Effector CD8-positive, alpha-beta T cell (primary cell): Measurements from ENCODE around the gene RHOBTB1.
A peak's percentile ranks its signal among the peaks of the same experiment; 100 is the strongest.

ENCODE experiments used
- DNase-seq: peaks from one replicate; lab custom pipeline; 2025; lab: John Stamatoyannopoulos, UW

Gene RHOBTB1

GRCh38 chr10:60965696-60966095 lies 21.7 kb upstream of the RHOBTB1 start:
- DNase-seq = no peak

- peak; percentile 7 for DNase-seq
These were observed 20.6 kb upstream of the RHOBTB1 start for GRCh38 chr10:60964257-60965235.

GRCh38 chr10:60963441-60964256 lies 19.7 kb upstream of the RHOBTB1 start:
- DNase-seq = no peak

- no peak for DNase-seq
These were observed 19.0 kb upstream of the RHOBTB1 start for GRCh38 chr10:60962946-60963345.

- DNase-seq = no peak
These were observed 16.9 kb upstream of the RHOBTB1 start for GRCh38 chr10:60960913-60961312.

- no peak for DNase-seq
These were observed 16.0 kb upstream of the RHOBTB1 start for GRCh38 chr10:60960031-60960430.

GRCh38 chr10:60958892-60959601 lies 15.1 kb upstream of the RHOBTB1 start:
- DNase-seq = no peak

GRCh38 chr10:60957667-60958221 lies 13.8 kb upstream of the RHOBTB1 start:
- no peak for DNase-seq

GRCh38 chr10:60955957-60956425 lies 12.0 kb upstream of the RHOBTB1 start:
- no peak for DNase-seq

- no peak for DNase-seq
These were observed 11.3 kb upstream of the RHOBTB1 start for GRCh38 chr10:60955316-60955715.

GRCh38 chr10:60954035-60954434 lies 10.1 kb upstream of the RHOBTB1 start:
- DNase-seq = no peak

- no peak for DNase-seq
These were observed 9.4 kb upstream of the RHOBTB1 start for GRCh38 chr10:60953420-60953819.

GRCh38 chr10:60952846-60953220 lies 8.8 kb upstream of the RHOBTB1 start:
- DNase-seq = no peak

- DNase-seq = no peak
These were observed 8.3 kb upstream of the RHOBTB1 start for GRCh38 chr10:60952067-60952845.

- DNase-seq = no peak
These were observed 7.3 kb upstream of the RHOBTB1 start for GRCh38 chr10:60951272-60951724.

GRCh38 chr10:60950300-60950699 lies 6.3 kb upstream of the RHOBTB1 start:
- no peak for DNase-seq

- no peak for DNase-seq
These were observed 4.9 kb upstream of the RHOBTB1 start for GRCh38 chr10:60948851-60949250.

- no peak for DNase-seq
These were observed 919 bp upstream of the RHOBTB1 start for GRCh38 chr10:60944910-60945297.

GRCh38 chr10:60943316-60944057 lies 498 bp downstream of the RHOBTB1 start:
- no peak for DNase-seq

- no peak for DNase-seq
These were observed 1.1 kb downstream of the RHOBTB1 start for GRCh38 chr10:60942788-60943315.
